ENCODE measurements around the gene LCP2.

- no peak for TF ChIP-seq CTCF (conservative IDR thresholded peaks at IDR 0.05 in 1 of 2, IDR thresholded peaks at IDR 0.05 in 1 of 2; ENCODE audit: low read depth in 1 of 2, low read length in 2 of 2)
- TF ChIP-seq EZH2 (IDR thresholded peaks at IDR 0.05; ENCODE audit: low read length, missing control alignments) = no peak
These were observed 21.4 kb downstream of the LCP2 start for GRCh38 chr5:170276140-170276539.

Measured in fibroblast of lung (primary cell).